TTC549 (cell line): ENCODE data around the gene PDHX.

ENCODE experiments used
- FAIRE-seq: peaks from 2 replicates; lab custom pipeline; 2012; peaks lifted over from hg19 to GRCh38; lab: Jason Lieb, UNC

The PDHX gene

GRCh38 chr11:34957606-34958005, 41.2 kb downstream of the PDHX start:
- no peak for FAIRE-seq

DNA sequence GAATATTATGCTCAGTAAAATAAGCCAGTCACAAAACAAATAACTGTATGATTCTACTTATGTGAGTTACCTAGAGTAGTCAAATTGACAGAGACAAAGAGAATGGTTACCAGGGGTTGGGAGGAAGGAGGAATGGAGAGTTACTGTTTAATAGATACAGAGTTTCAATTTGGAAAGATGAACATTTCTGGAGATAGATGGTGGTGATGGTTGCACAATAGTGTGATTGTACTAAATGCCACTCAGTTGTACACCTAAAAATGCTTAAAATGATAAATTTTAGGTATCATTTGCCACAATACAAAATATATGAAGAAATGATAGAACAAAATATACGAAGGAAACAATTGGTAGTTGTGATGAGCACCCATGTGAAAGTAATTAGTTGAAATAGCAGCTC, 43.4 kb downstream of the PDHX start:
- FAIRE-seq: no peak

DNA sequence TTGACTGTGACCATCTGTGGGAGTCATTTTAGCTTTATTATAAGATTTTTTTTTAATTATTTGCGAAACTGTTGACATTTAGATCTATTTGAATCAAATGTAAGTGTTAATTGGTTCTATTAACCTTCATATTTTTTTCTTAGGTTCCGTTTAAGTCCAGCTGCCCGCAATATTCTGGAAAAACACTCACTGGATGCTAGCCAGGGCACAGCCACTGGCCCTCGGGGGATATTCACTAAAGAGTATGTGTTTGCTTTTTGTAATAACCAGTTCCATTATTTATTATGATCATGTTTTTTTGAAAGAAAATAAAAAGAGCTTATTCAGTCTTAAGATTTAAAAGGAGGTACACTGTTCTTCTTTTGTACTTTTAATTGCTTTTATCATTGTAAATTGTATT, 43.9 kb downstream of the PDHX start:
- FAIRE-seq: no peak

DNA sequence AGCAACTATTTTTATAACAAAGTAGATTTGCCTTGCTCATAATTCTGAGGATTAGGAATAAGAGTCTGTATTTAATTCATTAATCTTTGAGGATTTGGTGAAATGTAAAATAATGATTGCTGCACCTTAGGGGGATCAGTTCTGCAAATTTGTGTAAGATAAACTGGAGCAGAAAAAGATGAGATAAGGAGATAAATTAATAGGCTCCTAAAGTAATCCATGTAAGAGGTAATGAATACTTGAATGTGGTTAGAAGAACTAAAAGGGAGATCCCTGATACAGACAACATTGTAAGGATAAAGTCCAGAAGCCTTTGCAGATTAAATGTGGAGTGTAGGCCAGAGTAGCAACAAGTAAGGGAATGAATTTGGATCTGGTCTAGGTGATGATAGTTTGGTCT, 45.6 kb downstream of the PDHX start:
- FAIRE-seq: no peak

- FAIRE-seq: no peak
These were observed 46.9 kb downstream of the PDHX start for GRCh38 chr11:34963351-34963750.

DNA sequence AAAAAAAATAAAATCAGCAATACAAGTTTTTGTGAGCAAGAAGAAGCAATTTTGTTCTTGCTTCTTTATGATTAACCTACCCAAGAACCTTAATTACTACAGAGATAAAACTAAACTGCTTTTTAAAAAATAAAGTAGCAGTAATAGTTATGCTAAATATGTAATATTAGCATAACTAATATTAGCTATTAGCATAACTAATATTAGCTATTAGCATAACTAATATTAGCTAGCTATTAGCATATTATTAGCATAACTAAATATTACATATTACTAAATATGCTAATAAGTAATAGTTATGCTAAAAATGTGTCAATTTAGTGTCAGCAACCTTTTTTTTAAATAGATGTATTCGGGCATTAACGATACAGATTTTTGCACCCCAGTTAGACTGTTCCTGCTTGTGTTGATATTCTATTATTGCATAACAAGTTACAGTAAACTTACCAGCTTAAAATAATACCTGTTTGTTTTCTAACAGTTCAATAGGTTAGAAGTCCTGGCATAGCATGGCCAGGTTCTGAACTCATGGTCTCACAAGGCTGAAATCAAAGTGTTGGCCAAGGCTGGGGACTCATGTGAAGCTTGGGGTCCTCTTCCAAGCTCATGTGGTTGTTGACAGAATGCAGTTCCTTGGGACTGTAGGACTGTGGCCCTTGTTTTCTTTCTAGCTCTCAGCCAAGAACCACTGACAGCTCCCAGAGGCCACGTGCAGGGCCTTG, 48.4 kb downstream of the PDHX start:
- FAIRE-seq: no peak

DNA sequence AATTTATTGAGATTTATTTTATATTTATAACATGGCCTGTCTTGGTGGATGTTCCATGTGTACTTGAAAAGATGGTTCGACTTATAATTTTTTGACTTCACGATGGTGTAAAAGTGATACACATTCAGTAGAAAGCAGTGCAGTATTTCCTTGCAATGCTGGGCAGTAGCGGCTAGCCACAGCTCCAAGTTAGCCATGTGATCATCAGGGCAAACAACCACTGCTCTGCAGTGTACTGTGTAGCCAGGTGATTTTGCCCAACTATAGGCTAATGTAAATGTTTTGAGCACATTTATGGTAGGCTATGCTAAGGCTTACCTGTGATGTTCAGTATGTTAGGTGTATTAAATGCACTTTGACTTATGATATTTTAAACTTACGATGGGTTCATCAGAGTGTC, 52.4 kb downstream of the PDHX start:
- FAIRE-seq: no peak

- no peak for FAIRE-seq
These were observed 53.6 kb downstream of the PDHX start for GRCh38 chr11:34970033-34970432.

DNA sequence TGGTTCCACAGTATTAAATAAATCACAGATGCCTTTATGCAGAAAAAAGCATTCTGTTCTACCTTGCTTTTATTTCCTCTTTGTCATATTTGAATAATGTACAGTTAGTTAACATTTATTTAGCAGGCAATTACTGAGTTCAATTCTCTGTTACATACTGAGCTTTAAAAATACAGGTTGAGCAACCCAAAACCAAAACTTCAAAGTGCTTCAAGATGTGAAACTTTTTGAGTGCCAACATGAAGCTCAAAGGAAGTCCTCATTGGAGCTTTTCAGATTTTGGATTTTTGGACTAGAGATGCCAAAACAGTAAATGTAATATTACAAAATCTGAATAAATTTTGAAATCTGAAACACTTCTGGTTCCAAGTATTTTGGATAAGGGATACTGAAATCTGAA, 54.1 kb downstream of the PDHX start:
- FAIRE-seq: no peak

DNA sequence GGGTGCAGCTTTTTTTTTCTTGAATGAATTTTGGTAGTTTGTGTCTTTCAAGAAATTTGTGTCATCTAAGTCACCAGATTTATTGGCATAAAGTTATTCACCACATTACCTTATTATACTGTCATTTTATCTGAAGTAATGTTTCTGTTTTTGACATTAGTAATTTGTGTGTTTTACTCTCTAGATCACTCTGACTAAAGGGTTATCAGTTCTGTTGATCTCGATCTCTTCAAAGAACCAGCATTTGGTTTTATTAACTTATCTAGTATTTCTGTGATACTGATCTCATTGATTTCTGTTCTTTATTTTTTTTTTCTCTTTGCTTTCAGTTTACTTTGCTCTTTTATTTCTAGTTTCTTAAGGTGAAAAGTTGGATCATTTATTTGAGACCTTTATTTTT, 55.5 kb downstream of the PDHX start:
- FAIRE-seq: no peak

DNA sequence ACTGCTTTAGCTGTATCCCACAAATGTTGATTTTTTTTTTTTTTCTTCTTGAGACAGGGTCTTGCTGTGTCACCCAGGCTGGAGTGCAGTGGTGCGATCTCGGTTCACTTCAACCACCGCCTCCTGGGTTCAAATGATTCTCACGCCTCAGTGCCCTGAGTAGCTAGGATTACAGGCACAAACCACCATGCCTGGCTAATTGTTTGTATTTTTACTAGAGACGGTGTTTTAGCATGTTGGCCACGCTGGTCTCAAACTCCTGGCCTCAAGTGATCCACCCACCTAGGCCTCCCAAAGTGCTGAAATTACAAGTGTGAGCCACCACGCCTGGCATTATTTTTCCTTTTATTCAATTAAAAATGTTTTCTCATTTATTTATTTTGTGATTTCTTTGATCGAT, 55.9 kb downstream of the PDHX start:
- no peak for FAIRE-seq

GRCh38 chr11:34972892-34973291, 56.5 kb downstream of the PDHX start:
- no peak for FAIRE-seq

GRCh38 chr11:34975482-34975881, 59.1 kb downstream of the PDHX start:
- FAIRE-seq: no peak

DNA sequence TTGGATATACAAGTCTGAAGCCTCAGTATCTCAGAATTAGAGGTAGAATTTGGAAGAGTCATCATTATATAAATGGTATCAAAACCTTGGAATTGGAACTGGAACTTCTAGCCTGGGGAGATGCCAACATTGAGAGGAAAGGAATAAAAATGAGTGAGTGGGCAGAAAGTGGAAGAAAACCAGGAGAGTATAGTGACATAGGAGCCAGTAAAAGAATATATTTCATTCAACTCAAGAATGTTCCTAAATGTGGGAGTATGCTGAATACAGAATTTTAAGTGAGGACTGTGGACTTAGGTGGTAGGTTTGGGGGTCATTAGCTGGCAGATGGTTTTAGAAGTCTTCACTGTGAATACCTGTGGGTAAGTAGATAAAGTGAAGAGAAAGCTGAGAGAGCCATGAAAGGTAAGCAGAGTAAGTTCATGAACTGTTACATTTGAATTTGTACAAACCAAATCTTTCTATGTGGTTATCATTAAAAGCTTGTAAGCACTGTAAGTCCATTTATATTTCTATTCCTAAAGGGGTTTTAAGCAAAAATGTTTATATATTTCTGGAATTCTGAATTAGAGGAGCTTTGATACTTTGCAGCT, 60.2 kb downstream of the PDHX start:
- no peak for FAIRE-seq

- FAIRE-seq: no peak
These were observed 60.9 kb downstream of the PDHX start for GRCh38 chr11:34977089-34977912.

DNA sequence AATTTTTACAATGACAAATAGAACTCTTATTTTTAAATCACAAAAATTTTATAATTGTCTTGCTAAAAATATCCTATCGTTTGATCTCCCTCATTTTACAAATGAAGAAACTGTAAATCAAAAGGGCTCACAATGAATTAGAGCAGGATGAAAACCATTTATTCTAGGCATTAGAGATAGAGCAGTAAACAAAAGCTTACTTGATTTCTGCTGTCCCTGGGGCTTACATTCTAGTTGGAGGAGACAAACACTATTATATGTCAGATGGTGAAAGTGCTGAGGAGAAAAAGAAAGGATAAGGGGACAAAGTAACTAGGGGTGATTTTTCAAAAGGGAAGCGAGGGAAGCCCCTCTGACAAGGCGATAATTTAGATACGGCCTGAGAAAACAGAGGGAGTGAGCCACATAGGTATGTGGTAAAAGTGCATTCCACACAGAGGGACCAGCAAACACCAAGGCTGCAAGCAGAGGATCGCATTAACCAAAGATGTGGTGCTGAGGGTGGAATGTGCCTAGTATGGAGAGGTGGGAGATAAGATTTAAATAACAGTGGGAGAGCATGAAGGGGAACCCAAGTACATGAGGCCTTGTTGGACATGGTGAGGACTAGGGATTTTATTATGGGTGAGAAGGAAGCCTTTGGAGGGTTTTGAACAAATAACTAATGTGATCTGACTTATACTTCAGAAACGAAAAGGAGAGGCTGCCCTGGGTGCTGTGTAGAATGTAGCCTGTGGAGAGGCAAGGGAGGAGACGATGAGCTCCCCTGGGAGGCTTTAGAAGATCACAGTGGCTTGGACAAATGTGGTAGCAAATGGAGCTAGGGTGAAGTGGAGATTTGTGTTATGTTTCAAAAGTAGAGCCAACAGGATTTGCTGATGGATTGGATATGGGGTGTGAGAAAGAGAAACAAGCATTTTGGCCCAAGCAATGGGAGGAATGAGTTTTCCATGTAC, 62.1 kb downstream of the PDHX start:
- no peak for FAIRE-seq

- FAIRE-seq: no peak
These were observed 68.1 kb downstream of the PDHX start for GRCh38 chr11:34984514-34984913.

- FAIRE-seq: no peak
These were observed 70.6 kb downstream of the PDHX start for GRCh38 chr11:34986883-34987520.

DNA sequence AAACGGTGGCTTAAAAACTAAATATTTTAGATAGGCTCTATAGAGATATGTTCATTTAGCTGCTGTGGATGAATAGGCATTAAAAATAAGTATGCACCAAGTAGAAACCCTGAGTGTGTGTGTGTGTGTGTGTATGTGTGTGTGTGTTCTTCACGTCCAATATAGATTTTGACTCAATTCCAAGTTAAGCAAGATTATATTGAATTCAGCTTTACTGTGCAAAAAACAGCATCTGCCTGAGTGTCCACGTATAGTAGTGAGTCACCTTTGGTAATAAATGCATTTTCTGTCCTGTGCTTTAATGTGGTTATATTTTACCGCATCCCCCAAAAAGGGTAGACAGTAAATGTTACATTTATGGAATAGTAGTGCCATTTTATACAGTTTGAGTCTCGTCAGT, 71.2 kb downstream of the PDHX start:
- no peak for FAIRE-seq

- no peak for FAIRE-seq
These were observed 72.2 kb downstream of the PDHX start for GRCh38 chr11:34988294-34989255.

GRCh38 chr11:34990916-34991315, 74.5 kb downstream of the PDHX start:
- no peak for FAIRE-seq
